ENCODE data around the gene CES1. TPM values are rescaled to one million over a fixed set of nuclear protein-coding genes. Genes with fewer than 3 reads are reported as not detected.
"Not testable (repeated sequence)": the region's sequence is repeated elsewhere in the genome, so short reads cannot be mapped to it uniquely, and the experiment has no call there.

The CES1 gene
- total RNA-seq, 1 experiment from 2014 or later = 625 TPM

- ChIA-PET POLR2A (ENCODE audit: low non-redundant PET) (no interaction called here), CTCF (no interaction called here)
- no peak for DNase-seq (ENCODE audit: low spot score)
- Histone ChIP-seq H3K36me3 (ENCODE audit: insufficient read depth, low read length, poor library complexity, severe bottlenecking) (peaks cover 56% of the 10 kb centered on the region), H3K4me1 (ENCODE audit: insufficient read depth, low read length, poor library complexity, severe bottlenecking) (no peaks in the 10 kb centered on the region), H3K4me3 (ENCODE audit: low read depth, low read length, poor library complexity, severe bottlenecking) (no peak overlapping the region), H3K27me3 (replicated peaks; ENCODE audit: insufficient read depth, low read depth, low read length, poor library complexity) (no peaks in the 10 kb centered on the region), H3K9me3 (ENCODE audit: low read depth, low read length, poor library complexity, severe bottlenecking) (no peaks in the 10 kb centered on the region), H3K27ac (ENCODE audit: low read depth, low read length, poor library complexity, severe bottlenecking) (no peak overlapping the region)
- intact Hi-C loops (cut with micrococcal nuclease; ENCODE audit: unreplicated experiment) = no loop called here
- no peak for TF ChIP-seq EZH2 (IDR thresholded peaks at IDR 0.05; ENCODE audit: borderline replicate concordance, low read depth, low read length, poor library complexity, severe bottlenecking)
- TF ChIP-seq, protein P1, sequence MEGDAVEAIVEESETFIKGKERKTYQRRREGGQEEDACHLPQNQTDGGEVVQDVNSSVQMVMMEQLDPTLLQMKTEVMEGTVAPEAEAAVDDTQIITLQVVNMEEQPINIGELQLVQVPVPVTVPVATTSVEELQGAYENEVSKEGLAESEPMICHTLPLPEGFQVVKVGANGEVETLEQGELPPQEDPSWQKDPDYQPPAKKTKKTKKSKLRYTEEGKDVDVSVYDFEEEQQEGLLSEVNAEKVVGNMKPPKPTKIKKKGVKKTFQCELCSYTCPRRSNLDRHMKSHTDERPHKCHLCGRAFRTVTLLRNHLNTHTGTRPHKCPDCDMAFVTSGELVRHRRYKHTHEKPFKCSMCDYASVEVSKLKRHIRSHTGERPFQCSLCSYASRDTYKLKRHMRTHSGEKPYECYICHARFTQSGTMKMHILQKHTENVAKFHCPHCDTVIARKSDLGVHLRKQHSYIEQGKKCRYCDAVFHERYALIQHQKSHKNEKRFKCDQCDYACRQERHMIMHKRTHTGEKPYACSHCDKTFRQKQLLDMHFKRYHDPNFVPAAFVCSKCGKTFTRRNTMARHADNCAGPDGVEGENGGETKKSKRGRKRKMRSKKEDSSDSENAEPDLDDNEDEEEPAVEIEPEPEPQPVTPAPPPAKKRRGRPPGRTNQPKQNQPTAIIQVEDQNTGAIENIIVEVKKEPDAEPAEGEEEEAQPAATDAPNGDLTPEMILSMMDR (conservative IDR thresholded peaks at IDR 0.05; ENCODE audit: low read depth, low read length) = no peak
- no TSS peak for BruUV-seq (replicated peaks)
These were observed 17.6 kb downstream of the CES1 start for GRCh38 chr16:55815320-55815719.

DNA sequence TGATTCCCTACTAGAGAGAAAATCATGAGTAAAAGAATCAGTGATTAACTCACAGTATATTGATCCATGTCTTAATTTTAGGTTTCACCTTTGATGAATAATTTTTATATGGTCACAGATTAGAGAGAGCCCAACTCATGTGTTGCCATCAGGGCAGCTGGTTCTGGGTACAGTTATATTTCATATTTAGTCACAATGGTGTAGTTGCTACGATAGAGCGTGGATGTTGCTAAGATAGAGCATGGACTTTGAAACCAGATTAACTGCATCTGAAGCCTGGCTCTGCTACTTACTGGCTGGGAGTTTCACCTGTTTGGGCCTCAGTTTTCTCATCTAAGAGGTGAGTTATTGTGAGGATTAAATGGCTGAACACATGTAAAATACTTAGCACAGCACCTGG is 18.7 kb downstream of the CES1 start:
- intact Hi-C loops (cut with micrococcal nuclease; ENCODE audit: unreplicated experiment); BruUV-seq (replicated peaks); H3K4me3 ChIP-seq (ENCODE audit: low read depth, low read length, poor library complexity, severe bottlenecking); H3K4me1 ChIP-seq (ENCODE audit: insufficient read depth, low read length, poor library complexity, severe bottlenecking); H3K9me3 ChIP-seq (ENCODE audit: low read depth, low read length, poor library complexity, severe bottlenecking); H3K27ac ChIP-seq (ENCODE audit: low read depth, low read length, poor library complexity, severe bottlenecking); DNase-seq (ENCODE audit: low spot score); H3K27me3 ChIP-seq (replicated peaks; ENCODE audit: insufficient read depth, low read depth, low read length, poor library complexity); CTCF ChIA-PET; POLR2A ChIA-PET (ENCODE audit: low non-redundant PET): not testable (repeated sequence)
- H3K36me3 ChIP-seq (ENCODE audit: insufficient read depth, low read length, poor library complexity, severe bottlenecking) = peaks cover 56% of the 10 kb centered on the region

DNA sequence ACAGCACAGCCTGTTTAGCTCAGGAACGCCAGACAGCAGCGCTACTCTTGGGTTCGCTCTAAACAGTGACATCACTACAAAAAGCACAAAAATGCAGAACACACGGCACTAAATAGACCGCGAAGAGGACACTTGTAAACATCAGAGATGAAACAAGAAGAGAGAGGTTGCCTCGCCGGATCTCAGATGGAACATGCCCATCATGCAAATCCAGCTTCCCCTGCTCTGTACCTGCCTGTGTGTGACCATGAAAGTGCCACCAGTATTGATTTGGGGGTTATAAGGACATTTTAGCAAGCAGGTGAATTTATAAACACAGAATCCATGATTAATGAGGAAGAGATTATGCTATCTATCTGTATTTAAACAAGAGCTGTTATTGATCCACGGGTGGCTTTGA is 19.2 kb downstream of the CES1 start:
- H3K4me1 ChIP-seq (ENCODE audit: insufficient read depth, low read length, poor library complexity, severe bottlenecking); H3K9me3 ChIP-seq (ENCODE audit: low read depth, low read length, poor library complexity, severe bottlenecking); intact Hi-C loops (cut with micrococcal nuclease; ENCODE audit: unreplicated experiment); CTCF ChIA-PET; DNase-seq (ENCODE audit: low spot score); H3K27ac ChIP-seq (ENCODE audit: low read depth, low read length, poor library complexity, severe bottlenecking); BruUV-seq (replicated peaks); H3K4me3 ChIP-seq (ENCODE audit: low read depth, low read length, poor library complexity, severe bottlenecking); H3K27me3 ChIP-seq (replicated peaks; ENCODE audit: insufficient read depth, low read depth, low read length, poor library complexity); POLR2A ChIA-PET (ENCODE audit: low non-redundant PET): not testable (repeated sequence)
- H3K36me3 ChIP-seq (ENCODE audit: insufficient read depth, low read length, poor library complexity, severe bottlenecking) = peaks cover 52% of the 10 kb centered on the region

- H3K27ac ChIP-seq (ENCODE audit: low read depth, low read length, poor library complexity, severe bottlenecking) = no peak overlapping the region
- TF ChIP-seq, protein P1 (conservative IDR thresholded peaks at IDR 0.05; ENCODE audit: low read depth, low read length) = no peak
- ChIA-PET CTCF (no interaction called here), POLR2A (ENCODE audit: low non-redundant PET) (no interaction called here)
- no peak overlapping the region for H3K4me3 ChIP-seq (ENCODE audit: low read depth, low read length, poor library complexity, severe bottlenecking)
- H3K4me1 ChIP-seq (ENCODE audit: insufficient read depth, low read length, poor library complexity, severe bottlenecking) = no peaks in the 10 kb centered on the region
- DNase-seq (ENCODE audit: low spot score) = no peak
- H3K27me3 ChIP-seq (replicated peaks; ENCODE audit: insufficient read depth, low read depth, low read length, poor library complexity) = no peaks in the 10 kb centered on the region
- no peaks in the 10 kb centered on the region for H3K9me3 ChIP-seq (ENCODE audit: low read depth, low read length, poor library complexity, severe bottlenecking)
- intact Hi-C loops (cut with micrococcal nuclease; ENCODE audit: unreplicated experiment) = no loop called here
- H3K36me3 ChIP-seq (ENCODE audit: insufficient read depth, low read length, poor library complexity, severe bottlenecking) = peaks cover 50% of the 10 kb centered on the region
- no TSS peak for BruUV-seq (replicated peaks)
These were observed 19.9 kb downstream of the CES1 start for GRCh38 chr16:55812951-55813350.
